Measurements from ENCODE around the gene ZSCAN16. TPM values are rescaled to one million over a fixed set of nuclear protein-coding genes. Genes with fewer than 3 reads are reported as not detected.
"Not testable (repeated sequence)": the region's sequence is repeated elsewhere in the genome, so short reads cannot be mapped to it uniquely, and the experiment has no call there.

Gene ZSCAN16
- total and polyA plus RNA-seq, 10 of the 15 experiments (the other 5 are each of a cell fraction or from before 2014, with no cell fraction given): 4.6 to 13.8 (median 10.3) TPM

DNA sequence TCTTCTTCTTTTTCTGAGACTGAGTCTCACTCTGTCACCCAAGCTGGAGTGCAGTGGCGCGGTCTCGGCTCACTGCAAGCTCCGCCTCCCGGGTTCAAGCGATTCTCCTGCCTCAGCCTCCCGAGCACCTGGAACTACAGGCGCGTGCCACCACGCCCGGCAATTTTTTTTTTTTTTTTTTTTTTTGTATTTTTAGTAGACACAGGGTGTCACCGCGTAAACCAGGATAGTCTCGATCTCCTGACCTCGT, 44.1 kb upstream of the ZSCAN16 start, which contains the start of gene ZNF165:
ZNF165 (plus strand) TSS at position 188 of the 250 bp plus-strand sequence. CDS start 4,913 bp downstream, outside the sequence.
- DNase-seq (ENCODE audit: low read depth, low spot score); H3K27me3 ChIP-seq (replicated peaks in 1 of 2; ENCODE audit: control insufficient read depth in 2 of 2, insufficient read depth in 2 of 2, low read length in 1 of 2); SMC1A ChIA-PET (ENCODE audit: uncharacterized antibody, unreplicated experiment); H3K79me2 ChIP-seq (ENCODE audit: control insufficient read depth, insufficient read depth, low read length); H4K20me1 ChIP-seq (ENCODE audit: control insufficient read depth, insufficient read depth); H3K4me1 ChIP-seq (ENCODE audit: control insufficient read depth, insufficient read depth, low read length); H3K9me3 ChIP-seq (replicated peaks; ENCODE audit: control insufficient read depth, insufficient read depth, low read length); FAIRE-seq; RAD21 ChIA-PET (ENCODE audit: unreplicated experiment); H3K36me3 ChIP-seq (ENCODE audit: control insufficient read depth in 2 of 2, insufficient read depth in 2 of 2, low read length in 1 of 2): not testable (repeated sequence)
- ChIA-PET CTCF (interaction anchor here (1.5 kb wide), 1 partner anchor 276 kb away, joined by 5 read pairs; no protein-coding TSS in a partner anchor), POLR2A (interaction anchor here (0.6 to 1.5 kb wide), 3 partner anchors 56 to 408 kb away, joined by 3 to 5 read pairs (median 3); no protein-coding TSS in a partner anchor)
- Histone ChIP-seq H3K4me3 (peak within 1 kb of the TSS; percentile 79), H2AFZ (ENCODE audit: control insufficient read depth, low read depth, low read length) (peak within 1 kb of the TSS; percentile 100), H3K4me2 (ENCODE audit: control insufficient read depth, insufficient read depth) (peak within 1 kb of the TSS; percentile 91), H3K9ac (ENCODE audit: control insufficient read depth, insufficient read depth, low read length) (peak within 1 kb of the TSS; percentile 87), H3K27ac (ENCODE audit: control insufficient read depth, insufficient read depth) (peak within 1 kb of the TSS; percentile 94)
- peak; percentile 43 for ATAC-seq
- TSS peak; percentile 73 for BruUV-seq (replicated peaks)
- in situ Hi-C loops (cut with MboI): loop anchor here (25.0 kb wide), 1 partner anchor 1418 kb away; the partner anchor contains the start of gene ZNF322
- intact Hi-C loops (cut with micrococcal nuclease; ENCODE audit: unreplicated experiment): loop anchor here (2.0 kb wide), 3 partner anchors 24 to 178 kb away; no protein-coding TSS in a partner anchor
- WGBS (ENCODE audit: insufficient coverage, insufficient replicate concordance, low lambda C conversion rate, missing lambda C conversion rate): 0% methylated on average over 8 of the region's 15 CpGs

DNA sequence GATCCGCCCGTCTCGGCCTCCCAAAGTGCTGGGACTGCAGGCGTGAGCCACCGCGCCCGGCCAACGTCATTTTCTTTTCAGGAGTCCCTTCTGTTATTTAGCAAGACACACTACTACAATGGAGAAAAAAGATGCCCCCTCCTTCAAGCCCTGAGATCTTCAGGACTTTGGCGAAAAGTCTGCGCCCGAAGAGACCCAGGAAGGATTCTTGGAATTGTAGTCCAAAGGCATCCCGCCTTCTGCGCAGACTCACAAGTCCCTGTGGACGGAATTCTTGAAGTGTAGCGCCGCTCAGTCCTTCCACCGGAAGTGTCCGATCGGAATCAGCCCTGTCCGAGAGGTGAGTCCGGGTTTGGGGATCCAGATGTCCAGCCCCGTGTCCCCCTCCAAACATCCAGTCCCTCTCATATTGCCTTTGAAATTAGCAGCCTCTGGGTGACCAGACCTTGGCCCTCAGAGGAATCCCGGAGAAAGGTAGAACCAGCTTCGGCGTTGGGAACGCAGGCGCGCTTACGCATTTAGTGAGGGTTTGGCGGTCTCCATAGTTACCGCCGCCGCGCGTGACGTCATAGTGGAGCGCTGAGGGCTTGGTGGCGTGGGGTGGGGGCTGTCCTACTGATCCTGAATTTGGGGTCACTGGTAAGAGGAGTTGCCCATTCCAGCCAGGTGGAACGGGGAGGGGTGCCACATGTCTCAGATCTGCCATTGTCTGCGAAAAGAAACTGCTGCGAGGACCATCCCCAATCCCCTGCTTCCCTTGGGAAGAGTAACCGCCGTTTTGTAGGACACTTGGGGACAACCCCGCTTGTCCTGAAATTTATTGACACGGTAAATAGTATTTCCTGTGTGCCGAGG, 43.6 kb upstream of the ZSCAN16 start:
- under 1% methylated on average over 46 of the region's 46 CpGs for WGBS (ENCODE audit: insufficient coverage, insufficient replicate concordance, low lambda C conversion rate, missing lambda C conversion rate)
- peak overlapping the region; percentile 94 for H3K27ac ChIP-seq (ENCODE audit: control insufficient read depth, insufficient read depth)
- ATAC-seq: peak; percentile 81
- H4K20me1 ChIP-seq (ENCODE audit: control insufficient read depth, insufficient read depth): no peaks in the 10 kb centered on the region
- ChIA-PET POLR2A (interaction anchor here (0.6 to 1.5 kb wide), 3 partner anchors 56 to 607 kb away, joined by 3 read pairs; no protein-coding TSS in a partner anchor), CTCF (interaction anchor here (1.5 kb wide), 1 partner anchor 275 kb away, joined by 5 read pairs; no protein-coding TSS in a partner anchor), SMC1A (ENCODE audit: uncharacterized antibody, unreplicated experiment) (interaction anchor here (1.4 kb wide), 1 partner anchor 57 kb away, joined by 3 read pairs; no protein-coding TSS in a partner anchor), RAD21 (ENCODE audit: unreplicated experiment) (interaction anchor here (1.0 kb wide), 2 partner anchors 24 to 60 kb away, joined by 4 read pairs; partner anchors contain the start of gene ZKSCAN8)
- intact Hi-C loops (cut with micrococcal nuclease; ENCODE audit: unreplicated experiment): loop anchor here (2.0 kb wide), 3 partner anchors 24 to 178 kb away; no protein-coding TSS in a partner anchor
- DNase-seq (ENCODE audit: low read depth, low spot score): peak; percentile 91
- peaks cover 2% of the 10 kb centered on the region for H3K79me2 ChIP-seq (ENCODE audit: control insufficient read depth, insufficient read depth, low read length)
- peak; percentile 44 for FAIRE-seq
- TSS peak; percentile 70 for BruUV-seq (replicated peaks)
- peak overlapping the region; percentile 87 for H3K9ac ChIP-seq (ENCODE audit: control insufficient read depth, insufficient read depth, low read length)
- peak overlapping the region; percentile 100 for H2AFZ ChIP-seq (ENCODE audit: control insufficient read depth, low read depth, low read length)
- H3K4me2 ChIP-seq (ENCODE audit: control insufficient read depth, insufficient read depth): peak overlapping the region; percentile 87
- H3K36me3 ChIP-seq (ENCODE audit: control insufficient read depth in 2 of 2, insufficient read depth in 2 of 2, low read length in 1 of 2): peaks cover 0 to 1% of the 10 kb centered on the region in 2 experiments; a peak in 1 of 4 replicates
- H3K9me3 ChIP-seq (replicated peaks; ENCODE audit: control insufficient read depth, insufficient read depth, low read length): no peaks in the 10 kb centered on the region; the same call in 1 of the 3 replicates
- H3K4me3 ChIP-seq: peak overlapping the region; percentile 79
- H3K4me1 ChIP-seq (ENCODE audit: control insufficient read depth, insufficient read depth, low read length): peaks cover 6% of the 10 kb centered on the region
- in situ Hi-C loops (cut with MboI): loop anchor here (25.0 kb wide), 1 partner anchor 1419 kb away; the partner anchor contains the start of gene ZNF322
- no peaks in the 10 kb centered on the region for H3K27me3 ChIP-seq (replicated peaks in 1 of 2; ENCODE audit: control insufficient read depth in 2 of 2, insufficient read depth in 2 of 2, low read length in 1 of 2)
- TF ChIP-seq ESRRA (IDR thresholded peaks at IDR 0.05; ENCODE audit: low read length): peak; percentile 92
- TF ChIP-seq CEBPB (IDR thresholded peaks at IDR 0.05; ENCODE audit: borderline replicate concordance in 1 of 2, low read depth in 2 of 2, low read length in 2 of 2): no peak
- TF ChIP-seq GATAD2B (conservative IDR thresholded peaks at IDR 0.05; ENCODE audit: low read depth): peak; percentile 82
- peak; percentile 85 for TF ChIP-seq IRF4 (IDR thresholded peaks at IDR 0.05; ENCODE audit: low read depth, low read length)
- TF ChIP-seq LARP7 (IDR thresholded peaks at IDR 0.05): peak; percentile 85; the same call in 1 of the 2 replicates
- peak; percentile 40 for TF ChIP-seq MEF2B (IDR thresholded peaks at IDR 0.05; ENCODE audit: partially characterized antibody, poor library complexity, severe bottlenecking)
- TF ChIP-seq E2F4 (IDR thresholded peaks at IDR 0.05; ENCODE audit: low read depth, low read length): peak; percentile 18; the same call in 1 of the 2 replicates
- TF ChIP-seq HDAC2 (IDR thresholded peaks at IDR 0.05): no peak
- TF ChIP-seq, protein P1, sequence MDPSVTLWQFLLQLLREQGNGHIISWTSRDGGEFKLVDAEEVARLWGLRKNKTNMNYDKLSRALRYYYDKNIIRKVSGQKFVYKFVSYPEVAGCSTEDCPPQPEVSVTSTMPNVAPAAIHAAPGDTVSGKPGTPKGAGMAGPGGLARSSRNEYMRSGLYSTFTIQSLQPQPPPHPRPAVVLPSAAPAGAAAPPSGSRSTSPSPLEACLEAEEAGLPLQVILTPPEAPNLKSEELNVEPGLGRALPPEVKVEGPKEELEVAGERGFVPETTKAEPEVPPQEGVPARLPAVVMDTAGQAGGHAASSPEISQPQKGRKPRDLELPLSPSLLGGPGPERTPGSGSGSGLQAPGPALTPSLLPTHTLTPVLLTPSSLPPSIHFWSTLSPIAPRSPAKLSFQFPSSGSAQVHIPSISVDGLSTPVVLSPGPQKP (IDR thresholded peaks at IDR 0.05; ENCODE audit: low read depth, low read length): peak; percentile 100
- TF ChIP-seq MLLT1 (IDR thresholded peaks at IDR 0.05): peak; percentile 64; the same call in 1 of the 2 replicates
- TF ChIP-seq CREB1 (IDR thresholded peaks at IDR 0.05; ENCODE audit: low read depth): peak; percentile 92

Measured in GM12878 (cell line).